Liver (tissue), 9 donors: ENCODE measurements around the gene CELA2A. TPM values are rescaled to one million over a fixed set of nuclear protein-coding genes. Genes with fewer than 3 reads are reported as not detected.
A peak's percentile ranks its signal among the peaks of the same experiment; 100 is the strongest.

Source experiments
- DNase-seq: peaks from one replicate; pipeline ENCODE4 v3.0.0-alpha.2; 2017; ENCODE audit warnings: low spot score
- H3K27ac ChIP-seq, 2 donors: one replicate each; pipeline ENCODE4 v1.7.0; 2013; ENCODE audit warnings: inconsistent platforms in 2 of 2, low read length in 2 of 2, control low read depth in 1 of 2, low read depth in 1 of 2, mild to moderate bottlenecking in 1 of 2
- H3K27me3 ChIP-seq, 4 donors: one replicate each; pipeline versions ENCODE4 v1.6.1 to v1.7.0; 2013; ENCODE audit warnings: low read length in 3 of 4, inconsistent platforms in 1 of 4, mild to moderate bottlenecking in 1 of 4, moderate library complexity in 1 of 4; ENCODE audit not compliant: control insufficient read depth in 4 of 4, insufficient read depth in 4 of 4
- H3K36me3 ChIP-seq, 4 donors: one replicate each; pipeline versions ENCODE4 v1.6.1 to v1.7.0; 2013; ENCODE audit warnings: low read length in 3 of 4, mild to moderate bottlenecking in 3 of 4, low read depth in 1 of 4, moderate library complexity in 1 of 4; ENCODE audit not compliant: control insufficient read depth in 4 of 4, insufficient read depth in 3 of 4
- H3K4me1 ChIP-seq, 4 donors: one replicate each; pipeline versions ENCODE4 v1.6.1 to v1.7.0; 2013; ENCODE audit warnings: low read length in 3 of 4, mild to moderate bottlenecking in 3 of 4, moderate library complexity in 1 of 4; ENCODE audit not compliant: control insufficient read depth in 4 of 4, insufficient read depth in 4 of 4
- H3K4me3 ChIP-seq, 3 donors: one replicate each; pipeline versions ENCODE4 v1.6.1 to v1.7.0; 2013; ENCODE audit warnings: low read length in 3 of 3, control low read depth in 1 of 3, low read depth in 1 of 3, mild to moderate bottlenecking in 1 of 3
- H3K9ac ChIP-seq, 2 donors: one replicate each; pipeline ENCODE4 v1.7.0; 2013; ENCODE audit warnings: low read length in 2 of 2, mild to moderate bottlenecking in 2 of 2, moderate library complexity in 2 of 2, control low read depth in 1 of 2, low read depth in 1 of 2
- H3K9me3 ChIP-seq, 4 donors: one replicate each; pipeline versions ENCODE4 v1.6.1 to v1.7.0; 2013; ENCODE audit warnings: low read length in 3 of 4; ENCODE audit not compliant: control insufficient read depth in 4 of 4
- FOXA2 ChIP-seq: IDR thresholded peaks from 2 replicates; pipeline ENCODE4 v1.6.1; 2016; ENCODE audit warnings: antibody characterized with exemption
- GABPA ChIP-seq, 2 donors: IDR thresholded peaks in 1 of 2; conservative IDR thresholded peaks in 1 of 2; 2 replicates each; pipeline ENCODE4 v1.6.1; 2016; ENCODE audit warnings: antibody characterized with exemption in 2 of 2, mild to moderate bottlenecking in 1 of 2, moderate library complexity in 1 of 2
- HNF4A ChIP-seq, 2 donors: conservative IDR thresholded peaks; 2 replicates each; pipeline ENCODE4 v1.6.1; 2016; ENCODE audit warnings: antibody characterized with exemption in 2 of 2, mild to moderate bottlenecking in 2 of 2
- JUND ChIP-seq, 2 donors: IDR thresholded peaks; 2 replicates each; pipeline ENCODE4 v1.6.1; 2016; ENCODE audit warnings: antibody characterized with exemption in 2 of 2
- RAD21 ChIP-seq, 2 donors: IDR thresholded peaks; 2 replicates each; pipeline ENCODE4 v1.6.1; 2016; ENCODE audit warnings: antibody characterized with exemption in 2 of 2, mild to moderate bottlenecking in 2 of 2
- RXRA ChIP-seq, 2 donors: IDR thresholded peaks; 2 replicates each; pipeline ENCODE4 v1.6.1; 2017 to 2018; ENCODE audit warnings: antibody characterized with exemption in 2 of 2, mild to moderate bottlenecking in 1 of 2
- SP1 ChIP-seq: IDR thresholded peaks from 2 replicates; pipeline ENCODE4 v1.6.1; 2018; ENCODE audit warnings: antibody characterized with exemption, mild to moderate bottlenecking
- WGBS: extraction: QIAGEN DNeasy Blood & Tissue Kit; methylation state at CpG from one replicate; pipeline ENCODE4 v1.1.7; 2013; 5-methylcytosine and 5-hydroxymethylcytosine counted together
- polyA plus RNA-seq, 2 donors: library from polyadenylated mRNA; stranded (reverse) in 1 of 2; unstranded in 1 of 2; fragments of 200-250 nt in 1 of 2; fragments of >200 nt in 1 of 2; fragmentation: Nextera tagmentation in 1 of 2; extraction: Ambion mirVana in 1 of 2; gene quantifications; one replicate each; pipeline versions ENCODE4 v1.2.1 to v1.2.3, GENCODE V29; 2013 to 2015
- total RNA-seq, 2 donors: library from RNA; depleted of rRNA; stranded (reverse); fragments of >200 nt; gene quantifications; one replicate each; pipeline ENCODE4 v1.2.3, GENCODE V29; 2014
- TF ChIP-seq, protein P1 (sequence below): IDR thresholded peaks from 2 replicates; pipeline ENCODE4 v1.6.1; 2016; ENCODE audit warnings: antibody characterized with exemption, mild to moderate bottlenecking
- TF ChIP-seq, protein P2 (sequence below): IDR thresholded peaks from 2 replicates; pipeline ENCODE4 v1.6.1; 2016; ENCODE audit warnings: antibody characterized with exemption
- TF ChIP-seq, protein P3 (sequence below): fragments of 150-350 bp; IDR thresholded peaks from 2 replicates; pipeline ENCODE4 v1.5.1; 2017; ENCODE audit warnings: improper control_type of control experiment, low read depth, low read length; ENCODE audit not compliant: missing input control
- donor health status: healthy.
- donor health status: healthy.
- donor health status: healthy.
- donor health status: healthy.
- donor health status: healthy.

CELA2A gene
- total and polyA plus RNA-seq, 4 donors: not detected

DNA sequence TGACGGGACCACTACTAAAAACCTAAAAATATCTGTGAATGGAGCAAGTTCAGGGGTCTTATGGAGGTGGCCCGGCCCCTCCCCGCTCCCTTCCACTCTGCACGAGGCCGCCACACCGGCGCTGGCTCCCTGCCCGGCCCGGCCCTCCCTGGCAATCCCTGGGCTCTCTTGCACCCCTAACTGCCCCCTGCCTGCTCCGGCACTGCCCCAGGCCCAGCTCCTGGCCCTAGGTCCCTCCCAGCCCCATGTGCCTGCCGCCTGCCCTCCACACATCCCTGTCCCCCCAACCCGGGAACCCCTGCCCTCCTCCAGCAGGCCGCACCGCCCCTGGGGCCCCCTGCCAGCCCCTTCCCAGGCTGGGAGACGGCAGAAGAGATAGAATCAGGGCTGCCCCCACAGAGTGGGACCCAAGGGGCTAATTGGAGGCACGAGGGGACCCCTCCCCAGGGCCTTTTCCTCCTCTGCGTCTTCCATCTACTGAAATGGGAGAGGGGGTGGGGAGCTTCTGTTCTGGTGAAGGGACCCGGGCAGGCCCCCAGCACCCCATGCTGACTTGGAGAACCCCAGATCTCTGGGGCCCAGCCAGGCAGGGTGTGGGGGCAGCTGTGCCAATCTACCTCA, 27.6 kb upstream of the CELA2A start:
- H3K9me3 ChIP-seq: no peaks in the 10 kb centered on the region
- H3K4me1 ChIP-seq: peaks cover 0 to 11% (median 7%) of the 10 kb centered on the region in 4 donors
- WGBS: 95% methylated on average over 18 of the region's 18 CpGs
- H3K4me3 ChIP-seq: no peak overlapping the region
- DNase-seq: no peak
- TF ChIP-seq FOXA2 (no peak), RXRA (IDR thresholded peaks at IDR 0.05) (no peak), JUND (IDR thresholded peaks at IDR 0.05) (no peak)
- TF ChIP-seq, protein P1, sequence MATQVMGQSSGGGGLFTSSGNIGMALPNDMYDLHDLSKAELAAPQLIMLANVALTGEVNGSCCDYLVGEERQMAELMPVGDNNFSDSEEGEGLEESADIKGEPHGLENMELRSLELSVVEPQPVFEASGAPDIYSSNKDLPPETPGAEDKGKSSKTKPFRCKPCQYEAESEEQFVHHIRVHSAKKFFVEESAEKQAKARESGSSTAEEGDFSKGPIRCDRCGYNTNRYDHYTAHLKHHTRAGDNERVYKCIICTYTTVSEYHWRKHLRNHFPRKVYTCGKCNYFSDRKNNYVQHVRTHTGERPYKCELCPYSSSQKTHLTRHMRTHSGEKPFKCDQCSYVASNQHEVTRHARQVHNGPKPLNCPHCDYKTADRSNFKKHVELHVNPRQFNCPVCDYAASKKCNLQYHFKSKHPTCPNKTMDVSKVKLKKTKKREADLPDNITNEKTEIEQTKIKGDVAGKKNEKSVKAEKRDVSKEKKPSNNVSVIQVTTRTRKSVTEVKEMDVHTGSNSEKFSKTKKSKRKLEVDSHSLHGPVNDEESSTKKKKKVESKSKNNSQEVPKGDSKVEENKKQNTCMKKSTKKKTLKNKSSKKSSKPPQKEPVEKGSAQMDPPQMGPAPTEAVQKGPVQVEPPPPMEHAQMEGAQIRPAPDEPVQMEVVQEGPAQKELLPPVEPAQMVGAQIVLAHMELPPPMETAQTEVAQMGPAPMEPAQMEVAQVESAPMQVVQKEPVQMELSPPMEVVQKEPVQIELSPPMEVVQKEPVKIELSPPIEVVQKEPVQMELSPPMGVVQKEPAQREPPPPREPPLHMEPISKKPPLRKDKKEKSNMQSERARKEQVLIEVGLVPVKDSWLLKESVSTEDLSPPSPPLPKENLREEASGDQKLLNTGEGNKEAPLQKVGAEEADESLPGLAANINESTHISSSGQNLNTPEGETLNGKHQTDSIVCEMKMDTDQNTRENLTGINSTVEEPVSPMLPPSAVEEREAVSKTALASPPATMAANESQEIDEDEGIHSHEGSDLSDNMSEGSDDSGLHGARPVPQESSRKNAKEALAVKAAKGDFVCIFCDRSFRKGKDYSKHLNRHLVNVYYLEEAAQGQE: no peak
- peaks cover 0 to 5% (median 1%) of the 10 kb centered on the region in 4 donors for H3K36me3 ChIP-seq
- H3K9ac ChIP-seq: no peak overlapping the region
- no peaks in the 10 kb centered on the region for H3K27me3 ChIP-seq
- peak overlapping the region; percentile 27 to 67 for H3K27ac ChIP-seq

DNA sequence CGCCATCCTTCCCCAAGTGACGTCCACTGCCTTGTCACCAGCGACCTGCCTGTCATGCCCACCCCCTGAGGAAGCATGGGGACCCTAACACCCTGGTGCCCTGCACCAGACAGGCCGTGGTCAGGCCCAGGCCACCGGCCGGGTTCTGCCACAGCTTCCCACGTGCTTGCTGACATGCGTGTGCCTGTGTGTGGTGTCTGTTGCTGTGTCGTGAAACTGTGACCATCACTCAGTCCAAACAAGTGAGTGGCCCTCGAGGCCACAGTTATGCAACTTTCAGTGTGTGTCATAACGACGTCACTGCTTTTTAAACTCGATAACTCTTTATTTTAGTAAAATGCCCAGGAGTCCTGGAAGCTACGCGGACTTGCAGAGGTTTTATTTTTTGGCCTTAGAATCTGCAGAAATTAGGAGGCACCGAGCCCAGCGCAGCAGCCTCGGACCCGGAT, 26.8 kb upstream of the CELA2A start:
- peaks cover 0 to 5% (median 1%) of the 10 kb centered on the region in 4 donors for H3K36me3 ChIP-seq
- no peak overlapping the region for H3K9ac ChIP-seq
- H3K27me3 ChIP-seq: no peaks in the 10 kb centered on the region
- 56% methylated on average over 19 of the region's 19 CpGs for WGBS
- H3K9me3 ChIP-seq: no peaks in the 10 kb centered on the region
- no peak overlapping the region for H3K4me3 ChIP-seq
- H3K27ac ChIP-seq: peak overlapping the region; percentile 27 to 67
- DNase-seq: no peak
- peaks cover 0 to 5% (median 4%) of the 10 kb centered on the region in 4 donors for H3K4me1 ChIP-seq
- no peak for TF ChIP-seq GABPA (IDR thresholded peaks at IDR 0.05 in 1 of 2, conservative IDR thresholded peaks at IDR 0.05 in 1 of 2)
- TF ChIP-seq RXRA (IDR thresholded peaks at IDR 0.05): peak; percentile 39 to 40
- peak; percentile 20 to 41 for TF ChIP-seq HNF4A (conservative IDR thresholded peaks at IDR 0.05)

DNA sequence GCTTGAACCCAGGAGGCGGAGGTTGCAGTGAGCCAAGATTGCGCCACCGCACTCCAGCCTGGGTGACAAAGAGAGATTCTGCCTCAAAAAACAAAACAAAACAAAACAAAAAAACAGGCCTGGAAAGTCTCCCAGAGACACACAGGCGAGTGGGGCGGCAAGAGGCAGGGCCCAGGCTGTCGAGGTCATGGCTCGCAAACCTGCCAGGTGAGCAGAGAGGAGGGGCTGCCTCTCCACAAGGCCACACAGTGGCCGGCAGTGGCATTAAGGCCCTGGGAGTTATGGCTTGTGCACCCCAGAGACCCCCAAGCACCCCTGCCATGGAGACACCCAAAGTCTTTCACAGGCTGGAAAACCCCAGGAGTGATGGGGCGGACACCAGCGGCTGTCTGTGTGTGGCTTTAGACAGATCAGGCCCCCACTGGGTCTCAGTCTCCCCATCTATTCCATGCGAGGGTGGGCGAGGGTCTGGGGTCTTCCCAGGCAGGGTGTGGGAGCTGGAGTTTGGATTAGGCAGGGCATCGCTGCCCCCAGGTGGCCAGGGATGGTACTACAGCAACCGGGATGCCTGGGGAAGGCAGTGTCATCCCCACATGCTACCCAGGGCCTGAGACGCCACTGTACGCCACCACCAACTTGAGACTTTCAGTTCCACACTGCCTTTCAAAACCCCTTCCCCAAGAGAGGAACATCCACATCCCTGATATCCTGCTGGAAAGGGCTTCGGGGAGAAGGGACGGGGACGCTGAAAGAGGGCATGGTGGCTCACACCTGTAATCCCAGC, 25.6 kb upstream of the CELA2A start:
- no peak overlapping the region for H3K9ac ChIP-seq
- H3K4me3 ChIP-seq: no peak overlapping the region
- H3K27ac ChIP-seq: no peak overlapping the region
- no peaks in the 10 kb centered on the region for H3K27me3 ChIP-seq
- H3K36me3 ChIP-seq: peaks cover 0 to 5% (median 1%) of the 10 kb centered on the region in 4 donors
- DNase-seq: peak; percentile 89
- TF ChIP-seq SP1: no peak
- TF ChIP-seq, protein P2, sequence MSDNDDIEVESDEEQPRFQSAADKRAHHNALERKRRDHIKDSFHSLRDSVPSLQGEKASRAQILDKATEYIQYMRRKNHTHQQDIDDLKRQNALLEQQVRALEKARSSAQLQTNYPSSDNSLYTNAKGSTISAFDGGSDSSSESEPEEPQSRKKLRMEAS: no peak
- peak; percentile 93 to 97 for TF ChIP-seq RAD21 (IDR thresholded peaks at IDR 0.05)
- TF ChIP-seq, protein P3, sequence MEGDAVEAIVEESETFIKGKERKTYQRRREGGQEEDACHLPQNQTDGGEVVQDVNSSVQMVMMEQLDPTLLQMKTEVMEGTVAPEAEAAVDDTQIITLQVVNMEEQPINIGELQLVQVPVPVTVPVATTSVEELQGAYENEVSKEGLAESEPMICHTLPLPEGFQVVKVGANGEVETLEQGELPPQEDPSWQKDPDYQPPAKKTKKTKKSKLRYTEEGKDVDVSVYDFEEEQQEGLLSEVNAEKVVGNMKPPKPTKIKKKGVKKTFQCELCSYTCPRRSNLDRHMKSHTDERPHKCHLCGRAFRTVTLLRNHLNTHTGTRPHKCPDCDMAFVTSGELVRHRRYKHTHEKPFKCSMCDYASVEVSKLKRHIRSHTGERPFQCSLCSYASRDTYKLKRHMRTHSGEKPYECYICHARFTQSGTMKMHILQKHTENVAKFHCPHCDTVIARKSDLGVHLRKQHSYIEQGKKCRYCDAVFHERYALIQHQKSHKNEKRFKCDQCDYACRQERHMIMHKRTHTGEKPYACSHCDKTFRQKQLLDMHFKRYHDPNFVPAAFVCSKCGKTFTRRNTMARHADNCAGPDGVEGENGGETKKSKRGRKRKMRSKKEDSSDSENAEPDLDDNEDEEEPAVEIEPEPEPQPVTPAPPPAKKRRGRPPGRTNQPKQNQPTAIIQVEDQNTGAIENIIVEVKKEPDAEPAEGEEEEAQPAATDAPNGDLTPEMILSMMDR: peak; percentile 92
- TF ChIP-seq JUND (IDR thresholded peaks at IDR 0.05): no peak
- no peak for TF ChIP-seq RXRA (IDR thresholded peaks at IDR 0.05)
- 50% methylated on average over 19 of the region's 19 CpGs for WGBS
- H3K4me1 ChIP-seq: peaks cover 0 to 8% (median 5%) of the 10 kb centered on the region in 4 donors
- H3K9me3 ChIP-seq: no peaks in the 10 kb centered on the region
